HG02571 (cell line): ENCODE measurements around the gene OPN3.

Experiments
- ATAC-seq: cut with Tn5 transposase; IDR thresholded peaks from one replicate; pipeline ENCODE4 v1.9.1; 2021; ENCODE audit warnings: mild to moderate bottlenecking, moderate library complexity; ENCODE audit not compliant: unreplicated experiment

The OPN3 gene

DNA sequence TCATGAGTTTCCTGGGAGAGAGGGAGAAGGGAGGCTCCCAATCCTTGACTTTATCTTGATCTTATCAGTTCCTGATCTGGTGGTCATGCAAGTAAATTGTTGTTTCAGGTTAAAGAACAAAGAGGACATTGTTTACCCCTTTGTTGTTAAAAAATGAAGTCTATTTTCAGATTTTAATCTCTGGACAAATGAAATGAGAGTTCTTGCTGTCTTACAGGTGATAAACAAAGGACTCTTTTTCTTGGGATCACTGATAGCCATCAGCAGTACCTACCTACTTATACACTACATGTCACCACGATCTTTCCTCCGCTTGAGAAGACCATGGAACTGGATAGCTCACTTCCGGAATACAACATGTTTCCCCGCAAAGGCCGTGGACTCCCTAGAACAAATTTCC is 48.4 kb downstream of the OPN3 start:
- no peak for ATAC-seq

DNA sequence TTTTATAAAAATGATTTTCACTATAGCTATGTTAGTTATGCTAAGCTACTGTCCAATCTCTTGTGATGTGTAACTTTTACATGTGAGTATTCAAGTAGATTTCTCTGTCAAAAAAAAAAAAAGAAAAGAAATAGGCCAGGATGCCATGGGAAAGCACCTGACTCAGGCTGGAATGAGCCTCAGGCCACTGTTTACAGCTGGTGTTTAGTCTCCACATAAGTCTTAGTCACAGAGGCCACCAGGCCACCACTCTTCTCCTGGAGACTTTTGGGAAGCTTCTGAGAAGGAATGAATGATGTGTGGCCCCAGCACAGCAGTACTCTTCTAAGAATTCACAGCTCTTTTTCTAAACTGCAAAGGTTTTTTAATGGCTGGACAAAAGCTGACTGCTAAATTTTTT is 48.9 kb downstream of the OPN3 start:
- no peak for ATAC-seq

DNA sequence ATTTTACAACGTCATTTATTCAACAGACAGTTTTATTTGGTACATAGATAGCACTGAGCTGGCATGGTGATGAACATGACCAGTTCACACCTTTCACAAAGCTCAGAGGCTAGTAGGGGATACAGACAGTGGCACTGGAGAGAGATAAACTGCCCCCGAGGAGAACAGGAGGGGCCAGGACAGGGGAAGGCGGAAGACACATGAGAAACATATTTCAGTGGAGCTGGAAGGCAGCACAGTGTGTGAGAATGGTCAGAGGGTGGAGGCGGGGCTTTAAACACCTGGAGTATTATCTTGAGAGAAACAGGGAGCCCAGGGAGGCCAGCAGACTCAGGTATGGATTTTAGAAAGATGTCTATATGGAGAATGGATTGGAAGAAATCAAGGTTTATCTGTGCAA is 49.5 kb downstream of the OPN3 start:
- ATAC-seq: no peak

DNA sequence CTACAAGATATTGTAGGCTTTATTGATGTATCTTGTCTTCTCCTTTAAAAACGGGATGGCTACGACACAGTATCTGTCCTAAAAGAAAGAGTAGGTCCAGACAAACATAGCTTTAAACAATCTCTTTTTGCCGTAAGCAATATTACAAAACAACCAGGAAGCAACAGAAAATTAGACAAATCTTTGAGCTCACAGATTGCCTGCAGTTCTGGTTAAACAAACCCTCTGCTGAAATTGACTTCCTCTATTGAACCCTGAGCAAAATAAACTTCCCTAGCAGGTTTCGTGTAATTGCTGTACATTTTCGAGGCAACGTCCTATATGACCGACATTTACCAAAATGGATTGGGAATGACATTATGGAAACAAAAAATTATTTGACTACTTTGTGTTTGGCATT is 50.6 kb downstream of the OPN3 start:
- ATAC-seq: no peak

DNA sequence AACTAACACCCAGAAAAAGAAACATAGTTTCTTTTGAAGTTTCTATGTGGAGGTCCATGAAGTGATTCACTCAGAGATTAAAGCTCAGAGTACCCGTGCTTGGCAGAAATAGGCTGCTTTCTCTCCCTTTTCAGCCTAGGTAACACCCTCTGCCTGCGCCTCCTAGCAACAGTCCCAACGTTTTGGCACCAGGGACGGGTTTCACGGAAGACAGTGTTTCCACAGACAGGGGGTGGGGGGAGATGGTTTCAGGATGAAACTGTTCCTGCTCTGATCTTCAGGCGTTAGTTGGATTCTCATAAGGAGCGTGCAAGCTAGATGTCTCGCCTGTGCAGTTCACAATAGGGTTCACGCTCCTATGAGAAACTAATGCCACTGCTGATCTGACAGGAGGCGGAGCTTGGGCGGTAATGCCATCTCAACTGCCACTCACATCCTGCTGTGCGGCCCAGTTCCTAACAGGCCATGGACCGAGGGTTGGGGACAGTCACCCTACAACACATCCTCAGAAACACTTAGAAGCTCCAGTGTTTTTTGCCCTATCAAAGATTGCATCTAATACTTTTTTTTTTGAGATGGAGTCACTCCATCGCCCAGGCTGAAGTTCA is 53.2 kb downstream of the OPN3 start:
- no peak for ATAC-seq

DNA sequence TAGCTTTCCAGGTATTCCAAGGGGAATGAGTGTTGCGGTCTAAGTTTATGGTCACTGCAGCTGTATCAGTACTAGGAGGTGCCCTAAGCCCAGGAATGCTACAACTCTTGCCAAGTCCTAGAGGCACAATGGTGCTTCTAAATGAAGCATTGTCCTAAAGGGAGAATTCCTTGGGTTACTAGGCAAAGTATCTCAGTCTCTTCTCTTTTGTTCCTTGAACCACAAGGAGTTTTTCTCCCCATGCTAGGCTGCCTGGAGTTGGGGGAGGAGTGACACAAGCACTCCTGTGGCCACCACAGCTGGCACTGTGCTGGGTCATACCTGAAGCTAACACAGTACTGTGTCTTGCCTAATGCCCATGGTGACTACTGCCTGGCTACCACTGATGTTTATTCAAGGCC is 57.2 kb downstream of the OPN3 start:
- ATAC-seq: no peak

DNA sequence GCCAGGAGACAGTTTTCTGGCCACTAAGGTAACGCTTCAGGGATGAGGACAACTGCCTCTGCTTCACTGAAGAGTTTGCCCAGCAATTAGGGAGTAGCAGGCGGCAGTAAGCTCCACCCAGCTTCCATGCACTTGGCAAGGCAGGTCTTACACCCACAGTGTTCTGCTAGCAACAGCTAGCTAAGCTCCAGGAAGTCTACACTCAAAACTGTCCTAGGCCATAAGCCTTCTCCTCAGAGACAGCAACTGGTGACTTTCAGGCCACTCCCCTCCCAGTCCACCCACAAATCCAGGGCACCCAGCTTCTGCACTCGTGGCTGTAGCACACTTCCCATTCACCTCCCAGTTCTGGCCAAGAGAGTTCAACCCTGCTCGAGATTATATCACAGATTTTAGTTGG is 60.7 kb downstream of the OPN3 start:
- ATAC-seq: no peak

DNA sequence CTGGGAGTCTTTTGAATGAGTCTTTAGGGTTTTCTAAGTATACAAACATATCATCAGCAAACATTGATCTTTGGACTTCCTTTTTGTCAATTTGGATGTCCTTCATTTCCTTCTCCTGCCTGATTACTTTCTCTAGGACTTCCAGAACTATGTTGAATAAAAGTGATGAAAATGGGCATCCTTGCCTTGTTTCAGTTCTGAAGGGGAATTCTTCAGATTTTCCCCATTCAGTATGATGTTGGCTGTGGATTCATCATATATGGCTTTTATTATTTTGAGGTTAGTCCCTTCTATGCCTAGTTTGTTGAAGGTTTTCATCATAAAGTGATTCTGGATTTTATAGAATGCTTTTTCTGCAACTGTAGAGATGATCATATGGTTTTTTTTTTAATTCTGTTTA is 66.0 kb downstream of the OPN3 start:
- no peak for ATAC-seq

DNA sequence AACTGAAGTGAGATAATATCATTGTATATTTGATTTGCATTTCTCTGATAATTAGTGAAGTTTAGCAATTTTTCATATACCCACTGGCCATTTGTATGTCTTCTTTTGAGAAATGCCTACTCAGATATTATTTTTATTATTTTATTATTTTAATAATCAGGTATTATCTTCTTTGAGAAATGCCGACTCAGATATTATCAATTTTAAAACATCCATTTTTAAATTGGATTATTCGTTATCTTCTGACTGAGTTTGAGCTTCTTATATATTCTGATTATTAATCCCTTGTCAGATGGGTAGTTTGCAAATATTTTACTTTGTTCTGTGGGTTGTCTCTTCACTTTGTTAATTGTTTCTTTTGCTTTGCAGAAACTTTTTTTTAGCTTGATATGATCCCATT is 70.3 kb downstream of the OPN3 start:
- no peak for ATAC-seq

DNA sequence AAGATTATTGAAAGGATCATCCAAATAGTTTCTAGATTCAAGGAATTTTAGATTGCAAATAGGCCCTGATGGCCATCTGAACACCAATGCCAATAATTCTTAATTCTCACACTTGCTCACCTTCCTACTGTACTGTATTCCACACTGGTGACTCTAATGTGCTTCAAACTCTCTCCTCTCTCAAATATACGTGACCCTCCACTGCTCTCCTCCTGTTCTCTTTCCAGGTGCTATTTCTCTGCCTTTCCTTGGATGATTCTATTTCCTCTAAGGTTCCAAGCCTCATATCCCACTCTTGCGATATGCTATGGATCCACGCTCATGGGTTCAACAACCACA is 79.4 kb downstream of the OPN3 start:
- no peak for ATAC-seq

DNA sequence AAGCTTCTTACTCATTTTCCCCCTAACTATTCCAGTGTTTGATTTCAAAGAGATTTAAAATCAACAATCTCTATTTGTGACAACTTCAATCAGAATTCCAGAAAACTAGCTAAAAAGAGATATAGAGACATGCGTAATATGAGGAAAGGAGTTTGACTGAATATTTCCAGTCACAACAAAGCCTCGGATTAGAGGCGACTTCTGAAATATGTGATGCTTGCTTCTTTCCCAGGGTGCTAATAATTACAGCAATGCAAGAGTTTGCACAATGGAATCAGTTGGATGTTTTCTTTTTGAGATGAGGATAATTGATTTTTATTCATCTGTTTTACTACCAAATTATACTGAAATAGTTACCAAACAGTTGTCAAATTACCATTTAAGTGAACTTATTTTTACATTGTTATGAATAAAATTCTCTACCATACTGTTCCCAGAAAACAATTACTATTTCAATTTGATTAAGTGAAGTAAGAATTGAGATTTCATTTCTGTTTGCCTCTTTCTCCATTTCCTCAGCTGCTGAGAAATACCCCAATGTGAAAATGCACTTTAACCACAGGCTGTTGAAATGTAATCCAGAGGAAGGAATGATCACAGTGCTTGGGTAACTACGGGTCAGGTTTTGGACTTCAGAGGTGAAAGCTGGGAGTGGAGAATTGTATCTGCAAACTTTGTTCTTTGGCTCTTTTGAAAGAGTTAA is 79.9 kb downstream of the OPN3 start:
- ATAC-seq: no peak

DNA sequence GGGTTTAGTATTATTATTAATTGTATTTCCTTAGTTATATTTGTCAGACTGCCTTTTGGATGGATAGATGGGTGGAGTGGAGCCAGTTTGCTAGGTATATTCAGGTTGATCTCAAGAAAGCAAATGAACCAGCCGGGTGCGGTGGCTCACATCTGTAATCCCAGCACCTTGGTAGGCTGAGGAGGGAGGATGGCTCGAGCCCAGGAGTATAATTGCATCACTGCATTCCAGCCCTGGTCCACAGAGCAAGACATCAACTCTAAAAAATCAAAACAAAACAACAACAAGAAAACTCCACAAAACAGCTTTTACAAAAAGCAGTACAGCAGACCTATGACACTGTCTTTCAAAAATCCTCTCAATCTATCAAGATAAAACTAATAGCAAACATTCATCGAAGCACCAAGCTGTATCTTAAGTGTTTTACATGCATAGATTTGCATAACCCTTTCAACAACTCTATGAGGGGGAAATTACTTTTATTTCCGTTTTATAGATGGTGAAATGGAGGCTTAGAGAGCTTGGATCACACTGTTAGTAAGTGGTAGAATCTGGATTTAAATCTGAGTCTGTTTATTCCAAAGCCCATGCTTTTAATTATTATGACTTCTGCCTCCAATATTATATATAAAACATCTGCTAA is 82.5 kb downstream of the OPN3 start:
- no peak for ATAC-seq

DNA sequence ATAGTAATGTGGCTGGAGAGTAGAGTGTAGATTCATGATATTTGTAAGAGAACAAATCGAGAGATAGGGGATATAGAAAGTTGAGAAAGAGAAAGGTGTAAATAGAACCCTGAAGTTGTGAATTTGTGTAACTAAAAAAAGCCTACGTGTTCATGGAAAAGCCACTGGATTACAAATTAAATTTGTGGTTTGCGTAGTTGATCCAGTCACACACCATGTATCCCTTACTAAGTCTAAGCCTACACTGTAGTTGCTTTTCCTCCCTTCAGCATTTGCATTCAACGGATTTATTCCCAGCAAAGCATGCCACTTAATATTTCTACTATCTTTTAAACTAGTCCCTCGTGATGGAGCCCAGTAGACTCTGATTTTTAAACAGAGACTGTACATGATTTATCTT is 83.1 kb downstream of the OPN3 start:
- ATAC-seq: no peak

DNA sequence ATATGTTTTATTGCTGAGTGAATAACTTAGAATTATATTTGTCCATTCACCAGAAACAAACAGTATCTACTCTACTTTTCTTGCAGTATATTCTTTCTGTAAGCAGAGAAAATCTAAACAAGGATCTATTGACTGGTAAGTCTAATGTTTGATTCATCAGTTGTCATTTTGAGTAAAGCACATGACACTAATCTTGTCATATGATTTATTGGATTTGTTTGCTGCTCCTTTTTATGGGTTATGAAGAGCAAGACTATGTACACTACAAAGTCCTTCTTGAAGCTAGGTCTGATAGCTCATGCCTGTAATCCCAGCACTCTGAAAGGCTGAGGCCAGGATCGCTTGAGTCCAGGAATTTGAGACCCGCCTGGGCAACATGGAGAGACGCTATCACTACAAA is 84.6 kb downstream of the OPN3 start:
- ATAC-seq: no peak

DNA sequence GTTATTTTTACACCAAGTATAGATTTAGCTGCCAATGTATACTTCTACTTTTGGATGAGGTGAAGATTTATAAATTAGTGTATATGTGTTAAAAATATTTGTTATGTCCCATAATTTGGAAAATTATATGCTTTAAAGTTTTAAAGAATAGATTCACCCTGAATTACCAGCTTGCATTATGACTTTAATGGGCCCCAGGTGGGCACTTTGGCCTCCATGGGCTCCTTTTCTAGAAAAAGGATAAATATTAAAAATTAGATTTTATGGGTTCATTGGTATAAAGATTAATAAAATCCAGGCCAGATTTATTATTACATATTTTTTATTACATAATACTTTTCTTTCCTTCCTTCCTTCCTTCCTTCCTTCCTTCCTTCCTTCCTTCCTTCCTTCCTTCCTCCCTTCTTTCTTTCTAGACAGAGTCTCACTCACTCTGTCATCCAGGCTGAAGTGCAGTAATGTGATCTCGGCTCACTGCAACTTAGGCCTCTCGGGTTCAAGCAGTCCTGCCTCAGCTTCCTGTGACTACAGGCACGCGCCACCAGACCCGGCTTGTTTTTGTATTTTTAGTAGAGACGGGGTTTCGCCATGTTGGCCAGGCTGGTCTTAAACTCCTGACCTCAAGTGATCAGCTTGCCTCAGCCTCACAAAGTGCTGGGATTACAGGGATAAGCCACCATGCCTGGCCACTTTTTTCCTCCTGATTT is 86.1 kb downstream of the OPN3 start:
- no peak for ATAC-seq

DNA sequence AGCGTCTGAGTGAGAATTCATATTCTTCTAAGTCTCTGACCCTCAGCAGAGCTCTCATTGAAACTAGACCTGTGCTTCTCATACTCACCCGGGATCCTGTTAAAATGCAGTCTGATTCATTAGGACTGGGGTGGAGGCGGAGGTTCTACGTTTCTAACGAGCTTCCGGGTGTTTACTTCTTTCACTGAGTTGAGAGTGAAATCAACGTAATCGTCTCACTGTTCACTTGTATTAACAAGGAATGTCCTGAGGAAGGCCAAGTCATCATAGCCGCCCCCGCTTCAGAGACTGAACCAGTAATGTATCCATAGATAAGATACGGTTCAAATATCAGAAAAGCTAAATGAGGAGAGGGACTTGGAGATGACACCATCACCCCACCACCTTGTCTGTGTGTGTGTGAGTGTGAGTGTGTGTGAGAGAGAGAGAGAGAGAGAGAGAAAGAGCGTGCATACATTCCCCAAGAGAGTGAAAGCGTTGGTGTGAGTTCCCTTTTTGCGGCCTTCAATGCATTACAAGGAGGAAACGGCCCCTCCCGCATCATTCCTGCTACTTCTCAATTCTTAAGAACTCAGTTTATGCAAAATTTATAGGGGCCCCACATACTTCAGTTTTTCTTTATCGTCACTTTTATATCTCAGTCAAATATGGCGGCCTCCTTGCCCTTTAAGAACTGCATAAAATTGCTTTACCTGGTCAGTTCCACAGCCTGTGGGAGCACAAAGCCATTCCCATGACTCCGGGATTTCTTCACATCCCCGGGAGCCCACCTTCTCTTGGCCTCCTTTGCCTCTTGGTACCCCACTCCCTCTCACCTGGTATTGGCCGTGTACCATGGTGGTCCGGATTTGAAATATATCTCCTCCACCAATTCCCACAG is 88.2 kb downstream of the OPN3 start:
- peak; percentile 82 for ATAC-seq

DNA sequence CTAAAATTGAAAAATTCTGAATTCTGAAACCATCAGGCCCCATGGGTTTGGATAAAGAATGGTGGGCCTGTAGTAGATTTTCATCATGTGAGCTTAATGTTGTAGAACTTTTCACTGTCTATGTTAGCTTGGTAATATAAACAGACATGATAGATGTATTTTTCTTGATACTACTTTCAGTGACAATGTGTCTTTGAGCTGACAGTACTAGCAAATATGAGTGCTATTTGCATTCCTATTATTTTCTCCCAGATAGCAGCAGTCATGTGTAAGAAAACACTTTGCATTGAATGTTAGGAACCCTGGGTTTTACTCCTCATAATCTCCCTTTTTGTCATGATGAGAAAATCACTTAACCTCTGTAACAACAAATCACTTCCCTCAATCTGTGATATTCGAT is 89.9 kb downstream of the OPN3 start:
- no peak for ATAC-seq

DNA sequence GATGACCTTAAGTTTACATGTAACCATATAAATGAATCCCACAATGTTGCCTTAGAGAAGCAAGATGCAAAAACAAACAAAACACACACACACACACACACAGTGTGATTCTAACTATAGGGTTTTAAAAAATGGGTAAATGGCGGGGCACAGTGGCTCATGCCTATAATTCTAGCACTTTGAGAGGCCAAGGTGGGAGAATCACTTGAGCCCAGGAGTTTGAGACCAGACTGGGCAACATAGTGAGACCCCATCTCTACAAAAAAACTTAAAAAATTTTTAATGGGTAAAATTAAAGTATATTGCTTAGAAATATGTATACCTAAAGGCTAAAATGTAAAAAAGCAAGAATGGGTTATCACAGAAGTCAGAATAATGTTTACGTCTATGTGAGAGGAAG is 92.2 kb downstream of the OPN3 start:
- ATAC-seq: no peak
